ENCODE measurements around the gene ASPG.

ASPG gene

DNA sequence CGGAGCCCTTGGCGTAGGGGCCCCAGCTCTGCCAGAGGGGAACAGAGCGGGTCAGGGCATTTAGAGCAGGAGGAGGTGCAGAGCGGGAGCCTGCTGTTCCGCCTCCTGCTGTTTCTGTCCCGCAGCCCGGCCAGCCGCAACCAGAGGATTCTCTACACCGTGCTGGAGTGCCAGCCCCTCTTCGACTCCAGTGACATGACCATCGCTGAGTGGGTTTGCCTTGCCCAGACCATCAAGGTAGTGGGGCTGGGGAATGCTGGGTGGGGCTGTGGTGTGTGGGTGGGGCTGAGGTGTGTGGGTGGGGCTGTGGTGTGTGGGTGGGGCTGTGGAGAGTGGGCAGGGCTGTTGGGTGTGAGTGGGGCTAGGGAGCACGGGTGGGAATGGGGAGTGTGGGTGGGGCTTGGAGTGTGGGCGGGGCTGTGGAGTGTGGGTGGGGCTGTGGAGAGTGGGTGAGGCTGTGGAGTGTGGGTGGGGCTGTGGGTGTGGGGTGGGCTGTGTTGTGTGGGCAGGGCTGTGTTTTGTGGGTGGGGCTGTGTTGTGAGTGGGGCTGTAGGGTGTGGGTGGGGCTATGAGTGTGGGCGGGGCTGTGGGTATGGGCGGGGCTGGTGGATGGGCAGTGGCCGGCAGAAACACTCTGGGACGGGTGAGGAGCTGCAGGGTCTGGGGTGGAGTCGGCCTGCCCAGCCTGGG lies 8.0 kb downstream of the ASPG start:
- DNase-seq (ENCODE audit: low read depth in 2 of 2): no peak

DNA sequence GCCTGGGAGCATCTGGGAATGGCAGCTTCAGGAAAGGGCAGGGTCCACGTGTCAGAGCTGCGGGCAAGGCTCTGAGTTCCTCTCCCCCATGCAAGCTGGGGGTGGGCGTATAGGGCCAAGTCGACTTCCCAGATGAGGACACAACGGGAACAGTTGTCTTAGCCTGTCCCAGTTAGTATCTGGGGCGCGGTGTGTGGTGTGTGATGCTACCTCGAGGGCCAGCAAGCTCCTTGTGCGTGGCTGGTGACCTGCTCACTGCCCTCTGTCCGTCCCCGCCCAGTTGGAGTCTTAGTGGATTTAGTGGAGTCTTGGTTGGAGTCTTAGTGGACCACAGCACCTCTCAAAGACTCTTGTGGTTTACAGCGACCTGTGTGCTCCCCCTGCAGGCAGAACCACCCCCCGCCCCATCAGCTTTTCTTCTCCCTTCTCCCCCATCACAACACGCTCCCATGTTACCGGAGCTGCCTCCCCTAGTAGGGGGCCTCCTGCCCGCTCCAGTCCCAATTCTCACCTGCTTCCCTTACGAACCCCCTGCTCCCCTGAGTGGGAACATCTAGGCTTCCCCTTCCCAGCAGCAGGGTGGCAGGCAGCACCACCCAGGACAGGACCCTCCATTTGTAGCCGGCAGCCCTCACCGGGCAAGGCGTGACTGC lies 8.7 kb downstream of the ASPG start:
- DNase-seq (ENCODE audit: low read depth in 2 of 2): no peak

DNA sequence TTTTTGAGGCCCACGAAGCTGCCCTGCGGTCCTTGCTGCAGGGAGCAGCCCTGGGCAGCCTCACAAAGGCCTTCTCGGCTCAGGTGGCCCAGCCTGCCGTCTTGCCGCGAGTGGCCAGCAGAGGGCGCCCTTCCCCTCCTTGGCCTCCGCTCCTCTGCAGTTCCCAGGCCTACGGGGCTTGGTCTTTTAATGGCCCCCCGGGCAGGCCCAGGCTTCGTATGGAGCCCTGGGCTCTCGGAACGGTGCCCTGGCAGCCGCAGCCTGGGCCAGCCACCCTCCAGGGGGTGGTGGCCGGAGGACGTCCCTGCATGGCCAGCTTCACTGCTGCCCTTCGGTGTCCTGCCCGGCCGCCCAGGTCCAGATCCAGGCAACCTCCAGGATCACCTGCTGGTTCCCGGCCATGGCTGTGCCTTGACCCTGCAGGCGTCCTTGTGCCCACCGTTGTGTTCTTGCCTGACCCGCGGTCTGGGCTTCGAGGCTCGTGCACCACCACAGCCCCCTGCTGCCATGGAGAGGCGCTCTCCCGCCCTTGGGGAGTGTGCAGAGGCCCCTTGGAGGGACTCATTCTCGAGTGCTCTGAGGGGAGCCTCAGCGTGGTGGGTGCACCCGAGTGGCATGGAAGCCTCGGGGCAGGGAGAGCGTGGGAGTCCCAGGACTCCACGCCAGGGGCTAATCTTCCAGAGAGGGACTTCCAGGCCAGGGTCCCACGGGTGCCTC lies 9.4 kb downstream of the ASPG start:
- peak in 1 of 2 experiments; percentile 3 for DNase-seq (ENCODE audit: low read depth in 2 of 2)

DNA sequence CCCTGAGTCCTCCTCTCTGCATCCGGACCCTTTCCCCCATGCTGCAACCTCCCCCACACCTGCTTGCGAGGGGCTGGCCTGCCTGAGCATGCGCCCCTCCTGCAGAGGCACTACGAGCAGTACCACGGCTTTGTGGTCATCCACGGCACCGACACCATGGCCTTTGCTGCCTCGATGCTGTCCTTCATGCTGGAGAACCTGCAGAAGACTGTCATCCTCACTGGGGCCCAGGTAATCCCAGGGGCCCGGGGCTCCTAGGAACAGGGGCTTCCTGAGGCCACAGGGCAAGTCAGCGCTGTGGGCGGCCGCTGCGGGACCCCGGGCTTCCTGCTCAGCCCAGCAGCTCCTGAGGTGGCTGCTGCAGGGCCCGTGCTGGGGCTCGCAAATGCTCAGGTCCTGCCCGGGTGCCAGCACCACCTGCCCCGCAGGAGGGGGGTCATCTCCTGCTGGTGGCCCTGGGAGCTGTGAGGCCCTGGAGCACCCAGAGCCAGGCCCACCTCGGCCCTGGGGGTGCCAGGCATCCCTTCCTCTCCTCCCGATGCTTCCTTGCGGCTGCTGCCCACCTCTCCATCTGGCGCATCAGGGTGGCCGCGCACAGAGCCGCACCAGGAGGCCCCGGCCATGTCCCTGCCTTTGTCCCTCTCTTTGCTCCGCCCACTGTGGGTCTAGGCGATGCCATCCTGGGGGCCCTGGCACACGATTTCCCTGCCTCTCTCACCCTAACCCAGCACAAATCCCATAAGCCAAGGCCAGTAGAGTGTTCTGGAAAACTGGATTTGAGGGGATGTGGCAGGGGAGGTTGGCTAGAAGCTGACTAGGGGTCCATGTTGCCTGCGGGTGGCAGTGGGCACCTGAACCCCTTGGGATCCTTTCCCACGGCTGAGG lies 10.2 kb downstream of the ASPG start:
- DNase-seq (ENCODE audit: low read depth in 2 of 2): no peak

DNA sequence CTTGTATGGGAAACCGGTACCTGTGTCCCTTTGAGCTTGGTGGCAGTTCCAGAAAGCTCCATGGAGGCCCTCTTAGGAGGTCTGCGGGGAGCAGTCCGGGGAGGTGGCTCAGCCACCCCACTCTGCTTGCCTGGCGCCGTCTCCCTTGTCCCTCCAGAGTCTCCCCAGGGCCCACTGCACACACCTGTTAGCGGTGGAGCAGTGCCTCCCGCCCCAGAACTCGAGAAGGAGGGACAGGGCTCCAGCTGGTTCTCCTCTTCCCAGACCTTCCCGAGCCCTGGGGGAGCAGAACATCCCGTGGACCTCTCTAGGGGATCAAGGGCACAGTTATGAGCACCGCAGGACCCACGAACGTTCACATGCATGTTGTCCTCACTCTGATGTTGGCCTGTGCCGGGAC lies 10.8 kb downstream of the ASPG start:
- no peak for DNase-seq (ENCODE audit: low read depth in 2 of 2)

DNA sequence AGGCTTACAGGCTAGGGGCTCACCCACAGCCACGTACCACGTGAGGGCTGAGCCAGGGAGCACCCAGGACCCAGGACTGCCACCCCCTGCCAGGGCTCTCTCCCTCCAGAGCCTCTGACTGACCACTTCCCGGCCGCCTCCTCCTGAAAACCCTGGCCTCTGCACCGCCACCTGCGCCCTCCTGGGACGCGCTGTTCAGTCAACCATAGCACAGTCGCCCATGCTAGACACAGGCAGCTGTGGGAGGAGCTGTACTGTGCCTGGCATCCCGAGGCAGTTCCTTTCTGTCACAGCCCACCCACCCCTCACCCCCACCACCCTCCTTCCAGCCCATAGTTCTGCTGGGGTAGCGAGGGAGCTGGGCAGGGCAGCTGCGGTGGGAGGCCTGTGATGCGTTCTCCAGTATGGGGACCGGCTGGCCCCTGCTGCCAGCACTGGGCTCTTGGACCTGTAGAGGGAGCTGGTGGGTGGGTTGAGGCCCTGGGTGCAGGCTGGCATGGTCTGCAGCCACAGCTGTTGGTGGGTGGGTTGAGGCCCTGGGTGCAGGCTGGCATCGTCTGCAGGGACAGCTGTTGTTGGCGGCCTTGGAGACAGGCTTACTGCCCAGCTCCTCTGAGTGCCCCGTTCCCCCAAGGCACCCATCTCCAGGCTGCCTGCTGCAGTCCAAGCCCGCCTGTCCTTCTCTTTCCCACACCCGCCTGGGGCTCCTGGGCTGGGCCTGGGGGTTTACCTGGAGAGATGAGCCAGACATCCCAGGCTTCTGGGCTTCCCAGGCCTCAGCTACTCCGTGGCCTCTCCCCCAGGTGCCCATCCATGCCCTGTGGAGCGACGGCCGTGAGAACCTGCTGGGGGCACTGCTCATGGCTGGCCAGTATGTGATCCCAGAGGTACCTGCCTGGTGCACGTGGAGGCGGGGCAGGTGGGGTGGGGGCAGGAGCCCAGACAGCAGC lies 11.5 kb downstream of the ASPG start:
- no peak for DNase-seq (ENCODE audit: low read depth in 2 of 2)

DNA sequence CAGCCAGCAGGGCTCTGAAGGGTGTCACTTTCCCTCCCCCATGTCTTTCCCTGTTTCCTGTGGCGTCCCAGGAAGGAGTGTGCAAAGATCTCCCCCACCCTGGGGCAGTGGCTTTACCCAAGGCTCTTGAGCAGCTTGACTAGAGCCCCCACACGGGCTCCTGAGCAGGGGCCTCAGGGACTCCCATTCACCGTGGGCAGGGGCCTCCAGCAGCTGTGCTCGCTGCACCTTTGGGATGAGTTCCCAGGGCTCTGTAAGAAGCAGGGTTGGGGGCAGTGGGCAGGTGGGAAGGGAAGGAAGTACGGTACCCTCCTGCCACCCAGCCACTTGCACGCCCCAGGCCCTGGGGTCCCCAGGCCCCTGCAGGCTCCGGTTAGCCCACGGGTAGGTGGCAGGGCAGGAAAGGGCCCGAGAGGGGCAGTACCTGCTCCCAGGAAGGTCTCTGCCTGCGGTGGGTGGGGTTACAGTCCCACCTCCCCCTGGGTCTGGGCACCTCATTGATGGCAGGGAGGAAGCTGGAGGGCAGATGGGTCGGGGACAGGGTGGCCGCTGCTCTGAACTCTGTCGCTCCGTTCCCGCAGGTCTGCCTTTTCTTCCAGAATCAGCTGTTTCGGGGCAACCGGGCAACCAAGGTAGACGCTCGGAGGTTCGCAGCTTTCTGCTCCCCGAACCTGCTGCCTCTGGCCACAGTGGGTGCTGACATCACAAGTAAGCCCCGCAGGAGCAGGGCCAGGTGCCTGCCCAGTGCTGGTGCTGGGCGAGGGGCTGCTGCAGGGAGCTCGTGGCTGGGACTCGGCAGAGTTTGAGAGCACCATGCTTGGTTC lies 13.0 kb downstream of the ASPG start:
- DNase-seq (ENCODE audit: low read depth in 2 of 2): no peak

DNA sequence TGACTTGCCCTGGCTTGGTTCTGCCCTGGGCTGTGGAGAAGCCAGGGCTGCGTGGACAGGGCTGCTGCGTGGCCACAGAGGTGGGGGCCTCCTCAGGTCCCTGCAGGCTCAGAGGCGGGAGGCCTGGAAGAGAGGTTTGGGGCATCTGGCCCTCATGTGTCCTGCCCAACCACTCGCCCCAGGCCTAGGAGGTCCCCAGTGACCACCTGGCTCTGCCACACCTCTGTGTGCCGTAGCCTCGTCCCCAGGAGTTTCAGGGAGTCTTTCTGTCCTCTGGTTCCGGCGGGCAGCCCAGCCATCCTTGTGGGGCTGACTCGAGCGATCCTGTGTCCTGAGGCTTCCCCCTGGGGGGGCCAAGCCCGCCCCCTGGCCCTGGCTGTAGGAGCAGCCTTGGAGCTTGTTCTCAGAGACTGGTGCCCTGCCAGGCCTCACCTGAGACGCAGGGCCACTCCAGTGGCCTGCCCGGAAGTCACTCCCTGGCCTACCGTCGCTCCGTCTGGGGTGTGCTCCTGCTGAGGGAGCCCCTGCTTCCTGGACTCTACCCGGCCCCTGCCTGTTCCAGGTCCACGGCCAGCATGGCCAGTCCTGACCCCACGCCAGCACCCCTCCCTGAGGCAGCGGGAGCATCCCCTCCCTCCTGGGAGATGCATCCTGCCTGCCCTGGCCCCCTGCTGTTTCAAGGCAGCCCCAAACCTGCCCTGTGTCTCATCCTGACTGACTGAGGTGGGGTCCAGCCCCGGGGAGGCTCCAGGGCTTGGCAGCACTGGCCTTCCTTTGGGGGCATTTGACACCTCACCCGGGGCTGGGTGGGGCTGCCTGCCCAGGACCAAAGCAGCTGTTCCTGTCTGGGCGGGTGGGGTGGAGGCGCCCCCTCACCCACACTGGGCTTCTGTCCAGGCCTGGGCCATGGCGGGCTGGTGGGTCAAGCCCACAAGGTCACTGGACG lies 13.9 kb downstream of the ASPG start:
- no peak for DNase-seq (ENCODE audit: low read depth in 2 of 2)

DNA sequence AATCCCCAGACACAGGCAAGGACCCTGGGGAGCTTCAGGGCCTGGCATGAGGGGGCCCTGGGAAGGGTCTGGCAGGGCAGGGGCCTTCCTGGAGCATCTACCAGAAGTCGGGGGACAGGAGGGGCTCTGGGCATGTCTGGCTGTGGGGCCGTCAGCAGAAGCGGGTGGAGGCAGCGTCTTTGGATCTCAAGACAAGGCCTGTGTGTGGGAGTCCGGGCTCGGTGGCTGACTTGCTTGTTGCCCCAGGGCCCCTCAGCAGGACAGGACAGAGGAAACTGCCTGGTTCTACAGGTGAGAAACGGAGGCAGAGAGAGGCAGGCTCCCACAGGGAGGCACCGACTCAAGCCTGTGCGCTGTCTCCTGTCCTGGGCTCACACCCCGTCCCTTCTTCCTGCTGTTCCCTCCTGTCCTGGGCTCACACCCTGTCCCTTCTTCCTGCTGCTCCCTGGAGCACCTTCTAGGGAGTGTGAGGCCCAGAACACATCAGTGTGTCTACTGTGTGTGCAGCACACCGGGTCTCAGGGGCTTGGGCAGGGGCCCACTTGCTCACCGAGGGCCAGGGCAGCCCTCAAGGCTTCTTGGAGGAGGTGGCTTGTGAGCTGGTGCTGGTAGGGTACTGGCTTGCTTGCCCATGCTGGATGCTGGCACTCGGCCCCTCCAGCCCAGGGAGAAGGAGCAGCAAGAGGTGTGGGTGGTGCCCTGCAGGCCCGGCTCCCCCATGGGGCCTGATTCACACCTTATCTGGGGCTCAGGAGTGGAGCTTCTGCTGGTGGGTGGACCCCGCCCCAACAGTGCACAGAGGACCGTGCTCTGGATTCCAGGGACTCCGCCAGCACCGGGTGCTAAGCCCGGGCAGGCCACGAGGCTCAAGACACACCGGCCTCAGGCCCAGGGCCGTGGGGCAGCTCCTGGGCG lies 14.9 kb downstream of the ASPG start:
- no peak for DNase-seq (ENCODE audit: low read depth in 2 of 2)

DNA sequence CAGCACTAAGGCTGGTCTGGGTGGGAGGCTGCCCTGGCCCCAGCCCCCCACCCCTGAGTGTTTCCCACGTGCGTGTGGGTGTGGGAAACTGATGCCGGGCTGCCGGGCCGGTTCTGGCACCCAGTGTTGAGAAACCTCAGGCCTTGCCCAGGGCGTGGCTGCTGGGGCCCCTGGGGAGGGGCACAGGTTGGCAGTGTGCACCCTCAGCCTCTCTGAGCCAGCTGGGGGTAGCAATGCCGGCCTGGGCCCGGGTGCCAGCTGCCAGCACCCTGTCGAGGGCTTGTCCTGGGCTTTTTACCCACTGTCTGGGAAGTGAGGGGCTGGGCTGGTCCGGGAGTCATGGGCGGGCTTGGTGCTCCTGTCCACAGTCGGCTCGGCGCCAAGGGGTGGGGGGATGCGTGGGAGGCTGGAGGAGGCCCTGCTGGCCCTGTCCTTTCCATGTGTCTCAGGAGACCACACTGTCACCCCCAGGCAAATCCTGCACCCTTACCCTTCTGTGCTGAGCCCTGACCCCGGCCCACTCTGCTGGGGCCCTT lies 15.7 kb downstream of the ASPG start:
- no peak for DNase-seq (ENCODE audit: low read depth in 2 of 2)

DNA sequence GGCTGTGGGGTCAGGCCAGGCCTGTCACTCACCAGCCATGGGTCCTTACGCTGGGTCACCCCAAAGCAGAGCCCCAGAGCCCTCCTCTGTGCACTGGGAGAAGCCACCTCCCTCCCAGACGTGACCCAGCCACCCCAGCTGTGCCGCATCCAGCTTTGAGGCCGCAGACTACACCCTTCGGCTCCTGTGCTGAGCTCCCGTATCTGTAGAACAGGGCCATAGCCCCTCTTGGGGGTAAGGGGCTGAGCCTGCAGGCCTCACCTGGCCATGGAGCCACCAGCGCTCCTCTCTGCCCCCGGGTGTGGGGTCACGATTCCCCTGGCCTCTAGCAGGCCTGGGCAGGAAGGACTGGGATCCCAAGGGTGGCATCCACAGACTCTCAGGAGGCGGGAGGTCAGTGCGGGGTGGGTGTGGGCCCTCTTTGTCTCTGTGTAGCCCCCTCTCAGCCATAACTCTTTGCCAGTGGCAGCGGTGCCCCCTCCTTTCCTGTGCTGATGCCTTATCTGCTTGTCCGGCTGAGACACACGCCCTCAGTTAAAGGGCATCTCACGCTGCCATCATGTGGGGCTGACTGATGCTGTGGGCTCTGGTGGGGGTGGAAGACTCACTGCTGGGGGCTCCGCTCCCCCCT lies 16.3 kb downstream of the ASPG start:
- DNase-seq (ENCODE audit: low read depth in 2 of 2): no peak

DNA sequence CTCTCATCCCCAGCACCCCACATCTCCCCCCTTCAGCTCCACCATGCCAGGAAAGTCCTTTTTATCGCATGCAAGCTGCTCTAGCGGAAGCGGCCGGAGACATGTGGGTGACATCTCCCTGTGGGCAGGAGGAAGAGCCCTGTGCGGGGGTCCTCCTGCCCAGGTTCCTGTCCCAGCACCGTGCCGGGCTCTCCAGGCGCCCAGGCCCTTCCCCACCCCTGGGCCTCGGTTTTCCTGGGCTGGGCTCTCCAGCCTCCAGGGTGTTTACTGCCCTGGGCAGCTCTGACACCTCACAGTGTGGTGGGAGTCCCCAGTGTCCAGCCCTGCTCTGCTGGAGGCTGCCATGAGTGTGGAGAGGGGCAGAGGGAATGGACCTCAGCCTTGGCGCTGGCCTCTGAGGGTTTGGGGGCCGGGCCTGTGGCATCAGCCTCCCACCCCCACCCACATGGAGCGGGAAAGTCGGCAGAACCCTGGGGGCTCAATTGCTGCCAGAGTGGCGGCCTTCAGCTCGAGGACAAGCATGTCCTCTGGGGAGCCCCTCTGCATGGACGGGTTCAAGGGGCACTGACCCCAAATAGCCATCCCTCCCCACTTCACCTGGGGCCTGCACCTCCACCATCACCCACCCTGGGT lies 16.9 kb downstream of the ASPG start:
- no peak for DNase-seq (ENCODE audit: low read depth in 2 of 2)

DNA sequence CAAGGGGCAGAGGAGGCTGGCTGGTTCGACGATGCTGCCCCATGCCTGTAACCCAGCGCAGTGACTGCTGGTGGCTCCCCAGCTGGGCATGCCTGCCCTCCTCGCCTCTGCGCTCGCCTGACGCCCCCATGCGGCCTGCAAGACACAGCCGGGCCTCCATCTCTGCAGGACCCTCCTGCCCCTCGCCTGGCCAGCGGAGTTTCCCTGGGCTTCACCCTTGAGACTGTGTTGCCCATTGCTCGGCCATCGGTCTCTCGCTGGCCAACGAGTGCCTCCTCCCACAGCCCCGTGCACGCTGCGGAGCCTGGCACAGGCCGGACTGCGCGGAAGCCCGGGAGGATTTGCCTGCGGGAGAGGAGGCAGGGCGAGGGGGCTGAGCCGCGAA lies 17.6 kb downstream of the ASPG start:
- DNase-seq (ENCODE audit: low read depth in 2 of 2): no peak

DNA sequence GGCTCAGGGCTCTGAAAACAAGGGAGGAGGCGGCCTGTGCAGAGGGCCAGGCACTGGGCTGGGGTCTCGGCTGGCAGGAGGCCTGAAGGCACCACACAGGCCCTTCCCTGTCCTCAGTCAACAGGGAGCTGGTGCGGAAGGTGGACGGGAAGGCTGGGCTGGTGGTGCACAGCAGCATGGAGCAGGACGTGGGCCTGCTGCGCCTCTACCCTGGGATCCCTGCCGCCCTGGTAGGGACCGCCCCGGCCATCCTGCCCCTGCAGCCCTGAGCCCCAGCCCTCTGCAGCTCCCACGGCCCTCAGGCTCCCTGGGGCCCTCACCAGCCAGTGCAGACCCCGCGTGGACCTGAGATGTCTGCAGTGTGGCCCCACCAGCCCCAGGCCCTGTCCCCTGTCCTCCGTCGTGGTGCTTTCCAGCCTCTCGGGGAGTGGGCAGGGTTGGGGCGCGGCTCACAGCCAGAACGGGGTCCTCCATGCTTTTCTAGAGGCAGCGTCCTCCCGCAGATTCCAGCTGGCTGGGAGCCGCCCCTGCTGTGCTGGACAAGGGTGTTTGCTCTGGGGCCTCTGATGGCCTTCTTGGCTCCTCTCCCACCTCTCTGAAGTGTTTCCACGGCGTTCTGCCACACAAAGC lies 18.1 kb downstream of the ASPG start:
- no peak for DNase-seq (ENCODE audit: low read depth in 2 of 2)

DNA sequence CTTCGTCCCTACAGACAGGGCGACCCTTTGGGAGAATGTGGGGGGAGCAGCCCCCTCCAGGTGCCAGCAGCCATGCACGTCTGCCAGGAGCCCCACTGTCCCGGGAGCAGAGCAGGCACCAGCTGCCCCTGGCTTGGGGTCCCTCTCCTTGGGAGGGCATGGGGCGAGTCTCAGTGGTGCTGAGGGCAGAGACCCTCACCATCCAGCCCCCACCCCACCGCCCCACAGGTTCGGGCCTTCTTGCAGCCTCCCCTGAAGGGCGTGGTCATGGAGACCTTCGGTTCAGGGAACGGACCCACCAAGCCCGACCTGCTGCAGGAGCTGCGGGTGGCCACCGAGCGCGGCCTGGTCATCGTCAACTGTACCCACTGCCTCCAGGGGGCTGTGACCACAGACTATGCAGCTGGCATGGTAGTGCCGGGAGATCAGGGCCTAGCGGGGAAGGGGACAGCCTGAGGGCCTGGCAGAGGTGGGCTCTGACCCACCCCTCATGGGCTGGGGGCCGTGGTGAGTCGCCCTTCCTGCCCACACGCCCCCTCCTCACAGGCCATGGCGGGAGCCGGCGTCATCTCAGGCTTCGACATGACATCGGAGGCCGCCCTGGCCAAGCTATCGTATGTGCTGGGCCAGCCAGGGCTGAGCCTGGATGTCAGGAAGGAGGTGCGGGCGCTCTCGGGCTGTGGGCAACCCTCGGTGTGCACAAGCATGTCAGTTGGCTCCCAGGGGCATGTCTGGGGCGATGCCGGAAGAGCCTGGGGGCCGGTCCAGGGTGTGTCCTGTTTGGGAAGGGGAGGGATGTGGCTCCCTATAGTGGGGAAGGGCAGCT lies 18.8 kb downstream of the ASPG start:
- DNase-seq (ENCODE audit: low read depth in 2 of 2): no peak
